A549 (cell line): ENCODE measurements around the gene TTI1.

Source experiments
- MAFK ChIP-seq: fragments of 450-650 bp; IDR thresholded peaks from 2 replicates; pipeline ENCODE4 v1.6.1; 2014; ENCODE audit not compliant: partially characterized antibody
- POLR2A ChIP-seq: IDR thresholded peaks from 2 replicates; pipeline ENCODE4 v1.6.1; 2012; ENCODE audit warnings: mild to moderate bottlenecking, low read length
- TF ChIP-seq, protein P1 (sequence below): fragments of 200-600 bp; sonication (generic); IDR thresholded peaks from 2 replicates; pipeline ENCODE4 v1.6.1; 2016; ENCODE audit warnings: antibody characterized with exemption, mild to moderate bottlenecking, moderate library complexity

DNA sequence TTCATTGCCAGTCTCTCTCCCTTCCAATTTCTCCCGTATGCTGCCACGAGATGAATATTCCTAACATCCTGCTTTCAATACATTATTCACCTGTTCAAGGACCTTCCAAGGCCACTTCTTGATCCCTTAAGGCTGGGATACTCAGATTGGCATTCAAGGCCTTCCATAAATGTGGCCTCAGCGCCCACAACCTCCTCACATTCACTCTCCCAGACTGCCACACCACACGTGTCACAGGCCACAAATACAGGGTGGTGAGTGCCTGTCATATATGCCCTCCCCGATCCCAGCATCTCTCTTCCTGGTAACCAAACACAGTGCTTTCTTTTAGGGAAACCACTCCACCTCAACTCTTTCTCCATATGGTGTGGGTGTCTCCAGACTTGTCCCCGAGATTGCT, 55.5 kb downstream of the TTI1 start:
- TF ChIP-seq, protein P1, sequence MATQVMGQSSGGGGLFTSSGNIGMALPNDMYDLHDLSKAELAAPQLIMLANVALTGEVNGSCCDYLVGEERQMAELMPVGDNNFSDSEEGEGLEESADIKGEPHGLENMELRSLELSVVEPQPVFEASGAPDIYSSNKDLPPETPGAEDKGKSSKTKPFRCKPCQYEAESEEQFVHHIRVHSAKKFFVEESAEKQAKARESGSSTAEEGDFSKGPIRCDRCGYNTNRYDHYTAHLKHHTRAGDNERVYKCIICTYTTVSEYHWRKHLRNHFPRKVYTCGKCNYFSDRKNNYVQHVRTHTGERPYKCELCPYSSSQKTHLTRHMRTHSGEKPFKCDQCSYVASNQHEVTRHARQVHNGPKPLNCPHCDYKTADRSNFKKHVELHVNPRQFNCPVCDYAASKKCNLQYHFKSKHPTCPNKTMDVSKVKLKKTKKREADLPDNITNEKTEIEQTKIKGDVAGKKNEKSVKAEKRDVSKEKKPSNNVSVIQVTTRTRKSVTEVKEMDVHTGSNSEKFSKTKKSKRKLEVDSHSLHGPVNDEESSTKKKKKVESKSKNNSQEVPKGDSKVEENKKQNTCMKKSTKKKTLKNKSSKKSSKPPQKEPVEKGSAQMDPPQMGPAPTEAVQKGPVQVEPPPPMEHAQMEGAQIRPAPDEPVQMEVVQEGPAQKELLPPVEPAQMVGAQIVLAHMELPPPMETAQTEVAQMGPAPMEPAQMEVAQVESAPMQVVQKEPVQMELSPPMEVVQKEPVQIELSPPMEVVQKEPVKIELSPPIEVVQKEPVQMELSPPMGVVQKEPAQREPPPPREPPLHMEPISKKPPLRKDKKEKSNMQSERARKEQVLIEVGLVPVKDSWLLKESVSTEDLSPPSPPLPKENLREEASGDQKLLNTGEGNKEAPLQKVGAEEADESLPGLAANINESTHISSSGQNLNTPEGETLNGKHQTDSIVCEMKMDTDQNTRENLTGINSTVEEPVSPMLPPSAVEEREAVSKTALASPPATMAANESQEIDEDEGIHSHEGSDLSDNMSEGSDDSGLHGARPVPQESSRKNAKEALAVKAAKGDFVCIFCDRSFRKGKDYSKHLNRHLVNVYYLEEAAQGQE = no peak
- no peak for TF ChIP-seq MAFK
- no peak for TF ChIP-seq POLR2A
